Measurements from ENCODE around the gene RB1. TPM values are rescaled to one million over a fixed set of nuclear protein-coding genes. Genes with fewer than 3 reads are reported as not detected.
"Not testable (repeated sequence)": the region's sequence is repeated elsewhere in the genome, so short reads cannot be mapped to it uniquely, and the experiment has no call there.

RB1 gene
- polyA plus RNA-seq, 2 of the 4 experiments (the other 2 are of a cell fraction) = 17.7 to 22.2 TPM

GRCh38 chr13:48349525-48349924, 46.0 kb downstream of the RB1 start:
- TF ChIP-seq PHF8 (IDR thresholded peaks at IDR 0.05; ENCODE audit: borderline replicate concordance, low read depth) (no peak), RAD21 (conservative IDR thresholded peaks at IDR 0.05 in 1 of 2, IDR thresholded peaks at IDR 0.05 in 1 of 2) (no peak), RNF2 (IDR thresholded peaks at IDR 0.05; ENCODE audit: borderline replicate concordance, low read depth) (no peak), SMC3 (IDR thresholded peaks at IDR 0.05) (no peak), HES2 (IDR thresholded peaks at IDR 0.05) (no peak), CBX2 (IDR thresholded peaks at IDR 0.05; ENCODE audit: borderline replicate concordance, low read depth) (no peak), MAX (IDR thresholded peaks at IDR 0.05) (no peak), EP300 (IDR thresholded peaks at IDR 0.05) (no peak), HMGXB4 (CRISPR knock-in tag; IDR thresholded peaks at IDR 0.05; ENCODE audit: borderline replicate concordance) (no peak), ZFP36 (IDR thresholded peaks at IDR 0.05; ENCODE audit: borderline replicate concordance, partially characterized antibody) (no peak), HOXB13 (CRISPR knock-in tag; IDR thresholded peaks at IDR 0.05; ENCODE audit: low read depth) (no peak), ZSCAN20 (CRISPR knock-in tag; IDR thresholded peaks at IDR 0.05) (no peak)
- peaks cover 4% of the 10 kb centered on the region; the same call in 1 of the 3 replicates for H3K9me3 ChIP-seq
- no peak for FAIRE-seq
- POLR2A ChIA-PET = no interaction called here
- CTCF ChIA-PET = no interaction called here
- WGBS (ENCODE audit: missing lambda C conversion rate) = 81% methylated on average over 2 of the region's 2 CpGs
- DNase-seq (ENCODE audit: low read depth in 1 of 2, low spot score in 1 of 2) = no peak
- H3K4me2 ChIP-seq = no peak overlapping the region
- no peak overlapping the region for H3K27ac ChIP-seq
- no peak for ATAC-seq
- H3K4me3 ChIP-seq = no peak overlapping the region
- no peaks in the 10 kb centered on the region for H3K4me1 ChIP-seq

GRCh38 chr13:48353590-48353989, 50.0 kb downstream of the RB1 start:
- H3K27ac ChIP-seq = no peak overlapping the region
- POLR2A ChIA-PET = no interaction called here
- H3K9me3 ChIP-seq = peaks cover 4% of the 10 kb centered on the region; the same call in 2 of the 3 replicates
- no peaks in the 10 kb centered on the region for H3K4me1 ChIP-seq
- no peak for FAIRE-seq
- CTCF ChIA-PET = no interaction called here
- no peak for TF ChIP-seq HOXB13 (CRISPR knock-in tag; IDR thresholded peaks at IDR 0.05; ENCODE audit: low read depth)
- no peak for TF ChIP-seq CEBPB (IDR thresholded peaks at IDR 0.05)
- TF ChIP-seq NPAS2 (CRISPR knock-in tag; IDR thresholded peaks at IDR 0.05; ENCODE audit: borderline replicate concordance) = no peak
- no peak for TF ChIP-seq EHF (CRISPR knock-in tag; IDR thresholded peaks at IDR 0.05)
- no peak for TF ChIP-seq FOSB (CRISPR knock-in tag; IDR thresholded peaks at IDR 0.05)
- no peak for TF ChIP-seq POLR2A (IDR thresholded peaks at IDR 0.05; ENCODE audit: low read length)
- no peak for TF ChIP-seq ELK1 (IDR thresholded peaks at IDR 0.05; ENCODE audit: low read depth, low read length)
- no peak for TF ChIP-seq RAD21 (conservative IDR thresholded peaks at IDR 0.05 in 1 of 2, IDR thresholded peaks at IDR 0.05 in 1 of 2)
- no peak for TF ChIP-seq CBX2 (IDR thresholded peaks at IDR 0.05; ENCODE audit: borderline replicate concordance, low read depth)
- TF ChIP-seq EP300 (IDR thresholded peaks at IDR 0.05) = no peak
- no peak for TF ChIP-seq CHD4 (IDR thresholded peaks at IDR 0.05; ENCODE audit: borderline replicate concordance)
- TF ChIP-seq MAZ (IDR thresholded peaks at IDR 0.05; ENCODE audit: borderline replicate concordance, low read depth, low read length) = no peak
- no peak for TF ChIP-seq MAFK (IDR thresholded peaks at IDR 0.05; ENCODE audit: partially characterized antibody)
- TF ChIP-seq BHLHE40 (IDR thresholded peaks at IDR 0.05; ENCODE audit: low read depth, low read length) = no peak
- no peak for TF ChIP-seq PBX3 (IDR thresholded peaks at IDR 0.05)
- TF ChIP-seq REST (IDR thresholded peaks at IDR 0.05) = no peak
- no peak for ATAC-seq
- peak in 1 of 2 experiments; percentile 0 for DNase-seq (ENCODE audit: low read depth in 1 of 2, low spot score in 1 of 2)
- no peak overlapping the region for H3K4me2 ChIP-seq
- no peak overlapping the region for H3K4me3 ChIP-seq
- WGBS (ENCODE audit: missing lambda C conversion rate) = 94% methylated on average over 2 of the region's 2 CpGs

GRCh38 chr13:48355524-48355923, 52.0 kb downstream of the RB1 start:
- 91% methylated on average over 2 of the region's 2 CpGs for WGBS (ENCODE audit: missing lambda C conversion rate)
- ATAC-seq; FAIRE-seq; H3K27ac ChIP-seq; DNase-seq (ENCODE audit: low read depth in 1 of 2, low spot score in 1 of 2); CTCF ChIA-PET; POLR2A ChIA-PET; H3K4me2 ChIP-seq; H3K4me3 ChIP-seq; H3K4me1 ChIP-seq; H3K9me3 ChIP-seq: not testable (repeated sequence)

All from A549 (cell line).